HTR-8/SVneo (cell line): Measurements from ENCODE around the gene RCN1.
"Not testable (repeated sequence)": the region's sequence is repeated elsewhere in the genome, so short reads cannot be mapped to it uniquely, and the experiment has no call there.

Experiments
- DNase-seq: peaks from one replicate; pipeline ENCODE4 v3.0.0; 2011; ENCODE audit warnings: low spot score, mixed read lengths; ENCODE audit not compliant: insufficient read length
- FAIRE-seq: peaks from 2 replicates; lab custom pipeline; 2011; peaks lifted over from hg19 to GRCh38; lab: Jason Lieb, UNC

Gene RCN1

GRCh38 chr11:32072872-32073643 lies 17.8 kb upstream of the RCN1 start:
- DNase-seq (no peak), FAIRE-seq (no peak)

DNA sequence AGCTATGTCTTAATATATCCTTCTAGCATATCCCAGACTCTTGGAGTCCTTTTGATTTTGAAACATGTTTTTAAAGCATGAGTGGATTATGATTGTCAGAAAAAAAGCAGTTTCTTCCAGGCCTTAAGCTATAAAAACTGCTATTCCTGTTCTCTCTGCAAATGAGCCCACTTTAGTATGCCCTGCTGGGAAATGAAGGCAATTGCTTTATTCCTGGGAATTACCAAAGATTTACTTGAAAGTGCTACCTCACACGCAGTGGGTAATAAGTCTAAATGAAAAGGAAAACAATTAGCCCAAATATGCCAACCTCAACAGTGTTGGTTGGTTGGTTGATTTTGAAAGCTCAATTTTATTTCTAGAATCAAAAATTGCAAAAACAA lies 17.2 kb upstream of the RCN1 start:
- FAIRE-seq: no peak
- DNase-seq: no peak

DNA sequence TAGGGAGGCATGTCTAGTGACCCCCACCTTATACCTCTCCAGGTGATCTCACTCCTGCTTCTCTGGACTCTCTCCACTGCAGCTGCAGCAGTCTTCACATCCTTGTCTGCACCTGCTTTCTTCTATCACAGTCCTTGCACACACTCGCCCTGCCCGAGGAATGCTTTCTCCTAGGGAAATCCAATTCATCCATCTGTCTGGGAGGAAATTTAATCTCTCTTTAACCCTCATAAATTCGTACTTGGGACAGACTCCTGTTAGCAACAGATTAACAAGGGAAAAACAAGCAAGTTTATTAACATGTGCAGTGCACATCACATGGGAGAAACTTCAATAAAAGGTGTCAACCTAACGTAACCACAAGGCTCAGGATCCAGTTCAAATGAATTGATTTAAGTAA lies 11.3 kb upstream of the RCN1 start:
- FAIRE-seq (no peak), DNase-seq (no peak)

GRCh38 chr11:32080361-32080980 lies 10.4 kb upstream of the RCN1 start:
- DNase-seq: no peak
- FAIRE-seq: no peak

- FAIRE-seq: no peak
- DNase-seq: no peak
Observed at GRCh38 chr11:32081129-32081641, 9.7 kb upstream of the RCN1 start.

DNA sequence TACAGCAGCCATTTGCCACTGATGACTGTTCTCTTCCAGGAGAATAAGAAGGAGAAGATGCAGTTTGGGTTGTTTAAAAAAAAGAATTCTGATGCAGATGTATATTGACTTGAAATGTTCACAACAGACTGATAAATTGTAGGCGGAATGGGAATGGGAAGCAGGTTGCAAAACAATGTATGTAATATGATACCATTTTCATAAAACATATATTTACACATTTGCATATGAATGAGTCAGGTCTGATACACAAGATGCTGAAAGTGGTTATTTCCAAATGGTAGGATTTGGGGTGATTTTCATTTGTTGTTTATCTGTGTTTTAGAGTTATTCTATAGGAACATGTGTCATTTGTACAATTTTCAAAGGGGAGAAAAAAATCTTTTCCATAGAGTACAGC lies 9.0 kb upstream of the RCN1 start:
- no peak for FAIRE-seq
- no peak for DNase-seq

DNA sequence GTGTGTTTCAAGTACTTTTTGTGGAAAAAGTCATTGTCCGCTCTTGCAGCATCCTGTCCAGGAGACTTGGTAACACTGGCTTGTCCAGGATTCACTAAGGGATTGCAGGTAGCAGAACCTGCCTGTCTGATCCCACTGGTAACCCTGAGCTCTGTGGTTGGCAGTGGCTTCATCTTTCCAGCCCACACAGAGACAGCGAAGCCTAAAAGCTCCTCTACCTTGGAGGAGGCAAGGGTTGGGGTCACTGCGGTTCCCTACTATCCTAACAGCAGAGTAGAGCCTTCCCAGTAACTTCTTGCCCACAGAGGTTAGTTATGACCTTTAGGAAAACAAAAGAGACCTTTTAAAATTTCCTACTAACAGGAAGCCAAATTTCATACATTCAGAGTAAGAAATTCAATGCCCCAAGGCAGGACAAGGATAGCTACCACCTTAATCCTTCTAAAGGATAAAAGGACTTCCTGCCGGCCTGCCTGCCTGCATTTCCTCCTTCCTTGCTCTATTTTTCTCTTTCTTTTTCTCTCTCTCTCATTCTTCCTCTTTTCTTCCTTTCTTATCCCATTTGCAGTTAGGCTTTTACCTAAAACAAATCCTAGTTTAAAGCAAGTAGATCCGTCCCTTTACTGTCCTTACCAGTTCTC lies 8.4 kb upstream of the RCN1 start:
- DNase-seq (no peak), FAIRE-seq (no peak)

DNA sequence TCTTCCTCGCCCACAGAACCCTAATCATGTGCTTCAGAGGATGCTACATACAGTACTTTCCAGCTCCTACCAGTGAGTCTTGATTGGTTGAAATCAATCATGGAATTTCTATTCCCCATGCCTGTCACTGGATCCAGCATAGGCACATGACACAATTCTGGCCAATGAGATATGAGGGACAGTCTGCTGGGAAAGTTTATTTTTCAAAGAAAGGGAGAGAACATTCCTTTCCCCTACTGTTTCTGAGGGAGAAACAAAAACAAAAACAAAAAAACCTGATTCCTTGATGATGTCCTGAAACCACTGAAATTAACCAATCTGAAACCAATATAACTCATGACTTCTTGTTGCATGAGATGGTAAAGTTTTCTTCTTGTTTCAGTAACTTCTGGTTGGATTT lies 3.3 kb upstream of the RCN1 start:
- no peak for FAIRE-seq
- peak; percentile 11 for DNase-seq

- FAIRE-seq: peak; percentile 76
- DNase-seq: peak; percentile 48
Observed at GRCh38 chr11:32088117-32088941, 2.5 kb upstream of the RCN1 start.

- no peak for DNase-seq
- FAIRE-seq: no peak
Observed at GRCh38 chr11:32092581-32093170, 1.8 kb downstream of the RCN1 start.

DNA sequence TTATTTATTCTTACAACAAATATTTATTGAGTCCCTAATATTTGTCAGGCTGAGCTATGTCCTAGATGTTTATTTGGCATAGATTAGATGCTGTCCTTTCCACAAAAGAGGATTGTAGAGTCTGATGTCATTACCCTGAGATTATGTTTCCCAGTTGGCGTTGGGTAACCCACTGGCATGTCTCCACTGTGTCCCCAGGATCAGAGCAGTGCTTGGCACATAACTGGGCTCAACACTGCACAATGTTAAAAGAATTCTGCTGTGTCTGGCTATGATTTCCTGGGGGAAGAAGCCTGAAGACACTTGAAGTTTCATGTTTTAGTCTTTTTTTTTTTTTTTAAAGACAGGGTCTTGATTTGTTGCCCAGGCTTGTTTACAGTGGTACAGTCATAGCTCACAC lies 4.0 kb downstream of the RCN1 start:
- DNase-seq: no peak
- no peak for FAIRE-seq

- FAIRE-seq: no peak
- DNase-seq: no peak
Observed at GRCh38 chr11:32098142-32098903, 7.4 kb downstream of the RCN1 start.

- FAIRE-seq: no peak
- no peak for DNase-seq
Observed at GRCh38 chr11:32099516-32099915, 8.6 kb downstream of the RCN1 start.

GRCh38 chr11:32100495-32100894 lies 9.6 kb downstream of the RCN1 start:
- DNase-seq (no peak), FAIRE-seq (no peak)

DNA sequence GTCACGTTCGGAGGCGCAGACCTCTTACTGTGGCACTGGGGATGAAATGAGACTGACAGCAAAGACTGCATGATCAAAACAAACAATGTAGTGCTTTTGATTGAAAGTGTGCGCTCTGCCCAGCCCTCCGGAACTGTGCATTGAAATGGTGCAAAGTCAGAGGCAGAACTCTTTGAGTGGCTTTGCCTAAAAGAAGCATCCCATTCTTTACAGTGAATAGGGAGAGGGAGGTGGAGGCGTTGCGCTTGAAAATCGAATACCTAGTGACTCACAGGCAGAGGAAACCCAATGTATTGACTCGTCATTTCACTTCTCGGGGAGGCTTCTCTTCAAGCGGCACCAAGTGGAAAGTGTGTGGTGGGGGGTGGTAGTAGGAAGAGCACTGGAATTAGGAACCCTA lies 10.9 kb downstream of the RCN1 start:
- DNase-seq (no peak), FAIRE-seq (no peak)

DNA sequence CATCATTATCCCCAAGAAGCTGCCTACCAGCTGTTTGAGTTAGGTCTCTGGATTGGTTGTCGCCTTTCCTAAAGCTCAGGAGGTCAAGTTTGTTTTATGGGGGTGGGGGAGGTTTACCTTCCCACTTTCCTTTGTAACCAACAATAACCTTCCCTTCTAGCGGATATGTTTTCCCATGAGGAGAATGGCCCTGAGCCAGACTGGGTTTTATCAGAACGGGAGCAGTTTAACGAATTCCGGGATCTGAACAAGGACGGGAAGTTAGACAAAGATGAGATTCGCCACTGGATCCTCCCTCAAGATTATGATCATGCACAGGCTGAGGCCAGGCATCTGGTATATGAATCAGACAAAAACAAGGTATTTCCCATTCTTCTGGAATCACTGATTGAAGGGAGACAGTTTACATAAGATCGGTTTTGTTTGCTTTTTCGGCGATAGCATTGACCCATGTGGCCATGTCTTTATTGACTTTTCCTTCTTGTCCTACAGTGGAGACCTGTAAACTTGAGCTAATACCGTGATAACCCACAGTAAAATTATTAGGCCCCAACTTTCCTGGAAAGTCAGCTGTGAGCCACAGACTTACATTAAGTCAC lies 12.3 kb downstream of the RCN1 start:
- FAIRE-seq, DNase-seq: not testable (repeated sequence)

- DNase-seq (no peak), FAIRE-seq (no peak)
Observed at GRCh38 chr11:32103941-32104340, 13.1 kb downstream of the RCN1 start.

- no peak for FAIRE-seq
- no peak for DNase-seq
Observed at GRCh38 chr11:32105871-32106560, 15.1 kb downstream of the RCN1 start.
